ENCODE measurements around the gene C1QL3.

C1QL3 gene

DNA sequence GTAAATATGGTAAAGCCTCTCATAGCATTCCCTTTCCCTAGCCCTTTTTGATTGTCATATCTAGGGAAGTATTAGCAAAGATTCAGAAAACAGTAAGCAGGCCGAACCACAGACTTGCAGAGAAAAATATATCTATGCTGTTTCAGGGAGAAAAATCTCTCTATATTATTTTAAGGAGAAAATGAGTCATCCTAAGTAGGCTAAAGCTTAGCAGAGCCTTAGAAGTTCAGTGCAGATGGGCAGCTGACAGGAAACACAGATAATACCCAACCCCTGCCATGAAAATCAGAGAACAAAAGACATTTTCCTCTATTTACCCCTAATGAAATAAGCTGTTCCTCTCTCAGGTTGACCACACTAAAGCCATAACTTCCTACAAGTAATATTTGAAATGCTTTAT lies 16.5 kb downstream of the C1QL3 start:
- TF ChIP-seq, protein P1, sequence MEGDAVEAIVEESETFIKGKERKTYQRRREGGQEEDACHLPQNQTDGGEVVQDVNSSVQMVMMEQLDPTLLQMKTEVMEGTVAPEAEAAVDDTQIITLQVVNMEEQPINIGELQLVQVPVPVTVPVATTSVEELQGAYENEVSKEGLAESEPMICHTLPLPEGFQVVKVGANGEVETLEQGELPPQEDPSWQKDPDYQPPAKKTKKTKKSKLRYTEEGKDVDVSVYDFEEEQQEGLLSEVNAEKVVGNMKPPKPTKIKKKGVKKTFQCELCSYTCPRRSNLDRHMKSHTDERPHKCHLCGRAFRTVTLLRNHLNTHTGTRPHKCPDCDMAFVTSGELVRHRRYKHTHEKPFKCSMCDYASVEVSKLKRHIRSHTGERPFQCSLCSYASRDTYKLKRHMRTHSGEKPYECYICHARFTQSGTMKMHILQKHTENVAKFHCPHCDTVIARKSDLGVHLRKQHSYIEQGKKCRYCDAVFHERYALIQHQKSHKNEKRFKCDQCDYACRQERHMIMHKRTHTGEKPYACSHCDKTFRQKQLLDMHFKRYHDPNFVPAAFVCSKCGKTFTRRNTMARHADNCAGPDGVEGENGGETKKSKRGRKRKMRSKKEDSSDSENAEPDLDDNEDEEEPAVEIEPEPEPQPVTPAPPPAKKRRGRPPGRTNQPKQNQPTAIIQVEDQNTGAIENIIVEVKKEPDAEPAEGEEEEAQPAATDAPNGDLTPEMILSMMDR (IDR thresholded peaks at IDR 0.05; ENCODE audit: insufficient read depth, low read depth, low read length, missing control alignments), result no peak

DNA sequence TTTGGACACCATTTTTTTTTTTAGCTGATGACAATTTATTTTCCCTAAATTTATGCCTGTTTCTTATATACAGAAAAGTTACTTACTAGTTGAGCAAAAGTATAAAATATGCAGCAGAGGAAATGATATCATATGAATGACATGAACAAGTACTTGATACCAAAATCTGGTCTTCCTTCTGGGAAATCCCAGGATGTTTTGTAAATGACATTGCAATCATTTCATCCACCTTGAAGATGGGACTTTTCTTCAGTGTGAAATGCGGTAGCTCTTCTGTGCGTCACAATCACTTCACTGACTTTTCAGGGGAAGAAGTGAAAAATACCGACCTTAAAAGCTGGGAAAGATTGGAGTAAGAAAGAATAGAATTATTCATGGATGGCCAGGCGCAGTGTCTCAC lies 23.8 kb downstream of the C1QL3 start:
- no peak for DNase-seq (ENCODE audit: low read depth)
- H3K4me3 ChIP-seq (ENCODE audit: low read depth, low read length), result no peak overlapping the region
- TF ChIP-seq, protein P1 (IDR thresholded peaks at IDR 0.05; ENCODE audit: insufficient read depth, low read depth, low read length, missing control alignments), result no peak

More for the DNA sequence above, 16.5 kb downstream of the C1QL3 start:
- DNase-seq (ENCODE audit: low read depth), result no peak
- H3K4me3 ChIP-seq (ENCODE audit: low read depth, low read length), result no peak overlapping the region

DNA sequence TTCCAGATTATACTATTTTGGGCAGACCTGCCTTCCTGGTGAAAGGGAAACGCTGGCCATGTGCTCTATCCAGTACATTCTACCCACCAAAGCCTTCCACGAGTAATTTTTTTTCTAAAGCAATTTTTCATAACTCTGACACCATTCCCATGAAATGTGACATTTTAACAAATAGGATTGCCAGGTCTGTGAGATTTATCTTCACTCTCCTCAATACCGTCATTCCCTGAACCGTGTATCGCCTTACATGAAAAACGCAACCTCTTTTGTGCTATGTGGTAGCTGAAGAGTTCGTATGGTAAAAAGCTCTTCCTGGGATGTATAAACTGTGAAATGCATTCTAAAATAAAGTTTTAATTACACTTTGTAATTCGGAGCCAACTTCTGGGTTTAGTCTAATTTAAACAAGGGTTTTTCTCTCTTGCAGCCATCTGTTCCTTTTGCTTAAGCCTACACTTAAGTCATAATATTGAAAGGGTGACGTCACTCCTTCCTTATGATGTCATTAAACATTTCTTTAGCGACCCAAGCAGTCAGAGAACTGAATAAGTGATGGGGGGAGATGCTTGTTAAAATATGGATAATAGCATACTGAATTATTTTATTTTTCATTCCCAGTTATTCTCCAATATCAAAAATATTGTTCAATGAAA lies 27.7 kb downstream of the C1QL3 start:
- TF ChIP-seq, protein P1 (IDR thresholded peaks at IDR 0.05; ENCODE audit: insufficient read depth, low read depth, low read length, missing control alignments), result no peak
- no peak overlapping the region for H3K4me3 ChIP-seq (ENCODE audit: low read depth, low read length)

DNA sequence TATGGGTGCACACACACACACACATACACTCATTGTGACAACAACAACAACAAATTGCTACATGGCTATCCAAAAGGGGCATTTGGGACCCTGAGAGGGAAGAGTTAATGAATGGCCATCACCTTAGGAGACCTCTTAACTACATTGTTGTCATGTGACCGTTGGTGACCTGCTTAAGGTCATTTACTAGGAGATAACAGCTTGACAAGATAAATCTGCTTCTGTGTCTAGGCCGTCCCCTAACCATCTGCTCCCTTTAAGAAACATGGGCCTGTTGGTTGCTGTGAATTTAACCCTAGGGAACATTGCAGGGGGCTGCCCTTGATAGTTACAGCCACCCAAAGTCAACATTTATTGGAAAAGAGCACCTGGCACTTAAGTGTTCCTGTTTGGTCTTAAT lies 29.7 kb downstream of the C1QL3 start:
- DNase-seq (ENCODE audit: low read depth), result no peak
- no peak overlapping the region for H3K4me3 ChIP-seq (ENCODE audit: low read depth, low read length)
- TF ChIP-seq, protein P1 (IDR thresholded peaks at IDR 0.05; ENCODE audit: insufficient read depth, low read depth, low read length, missing control alignments), result no peak

More for the DNA sequence above, 27.7 kb downstream of the C1QL3 start:
- DNase-seq (ENCODE audit: low read depth), result no peak

DNA sequence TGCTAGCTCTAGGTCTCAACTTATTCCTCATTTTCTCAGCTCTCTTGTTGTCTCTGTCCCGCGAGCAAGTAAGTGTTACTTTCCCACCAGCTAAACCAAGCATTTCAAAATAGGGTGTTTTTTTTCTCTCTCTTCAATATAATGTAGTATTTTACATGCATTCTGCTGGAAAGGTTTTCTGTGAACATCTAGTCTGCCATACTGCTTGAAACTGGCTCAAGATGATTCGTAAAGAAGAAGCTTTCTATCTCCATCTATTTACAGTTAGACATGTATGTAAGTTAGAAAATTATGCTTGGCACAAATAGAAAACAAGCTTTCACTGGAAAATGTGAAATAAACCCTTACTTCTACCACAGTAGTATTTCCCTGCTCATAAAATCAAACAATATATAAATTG lies 31.2 kb downstream of the C1QL3 start:
- no peak for DNase-seq (ENCODE audit: low read depth)
- H3K4me3 ChIP-seq (ENCODE audit: low read depth, low read length), result no peak overlapping the region
- TF ChIP-seq, protein P1 (IDR thresholded peaks at IDR 0.05; ENCODE audit: insufficient read depth, low read depth, low read length, missing control alignments), result no peak

DNA sequence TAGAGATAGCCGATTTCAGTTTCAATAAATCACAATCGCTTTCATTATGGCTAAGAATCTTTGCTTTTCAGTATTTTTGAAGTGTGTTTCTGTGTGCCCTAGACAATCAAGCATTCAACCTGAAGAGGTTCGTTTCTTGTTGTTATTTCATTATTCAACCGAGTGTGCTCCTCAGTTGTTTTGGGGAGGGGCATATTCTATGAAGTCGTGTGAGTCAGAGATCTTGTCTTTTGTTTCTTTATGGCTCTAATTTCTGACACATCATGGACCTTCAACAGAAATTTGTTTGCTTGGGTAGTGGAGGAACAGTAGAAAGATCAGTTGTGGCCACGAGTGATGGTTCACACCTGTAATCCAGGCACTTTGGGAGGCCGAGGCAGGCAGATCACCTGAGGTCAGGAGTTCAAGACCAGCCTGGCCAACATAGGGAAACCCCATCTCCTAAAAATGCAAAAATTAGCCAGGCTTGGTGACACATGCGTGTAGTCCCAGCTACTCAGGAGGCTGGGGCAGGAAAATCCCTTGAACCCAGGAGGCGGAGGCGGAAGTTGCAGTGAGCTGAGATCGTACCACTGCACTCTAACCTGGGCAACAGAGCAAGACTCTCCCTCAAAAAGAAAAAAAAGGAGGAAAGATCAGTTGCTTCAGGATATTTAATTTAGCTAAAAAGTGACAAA lies 38.3 kb downstream of the C1QL3 start:
- no peak overlapping the region for H3K4me3 ChIP-seq (ENCODE audit: low read depth, low read length)
- TF ChIP-seq, protein P1 (IDR thresholded peaks at IDR 0.05; ENCODE audit: insufficient read depth, low read depth, low read length, missing control alignments), result no peak
- DNase-seq (ENCODE audit: low read depth), result peak; percentile 52

Measured in GM12865 (cell line).